ENCODE measurements around the gene OR14I1. TPM values are rescaled to one million over a fixed set of nuclear protein-coding genes. Genes with fewer than 3 reads are reported as not detected.
A peak's percentile ranks its signal among the peaks of the same experiment; 100 is the strongest.

The OR14I1 gene
- total and polyA plus RNA-seq, 4 donors, result not detected

GRCh38 chr1:248696261-248696660 is 6.3 kb downstream of the OR14I1 start:
- 53% methylated on average over 3 of the region's 3 CpGs for WGBS
- Histone ChIP-seq H3K4me3 (ENCODE audit: low read depth in 1 of 3, low read length in 3 of 3) (no peak overlapping the region), H3K9me3 (ENCODE audit: control insufficient read depth in 4 of 4, low read length in 3 of 4) (peaks cover 0 to 1% (median 0%) of the 10 kb centered on the region in 4 donors), H3K36me3 (ENCODE audit: control insufficient read depth in 4 of 4, insufficient read depth in 3 of 4, low read depth in 1 of 4, low read length in 3 of 4) (no peaks in the 10 kb centered on the region), H3K27me3 (ENCODE audit: control insufficient read depth in 4 of 4, insufficient read depth in 4 of 4, low read length in 3 of 4) (no peaks in the 10 kb centered on the region), H3K4me1 (ENCODE audit: control insufficient read depth in 4 of 4, insufficient read depth in 4 of 4, low read length in 3 of 4) (no peaks in the 10 kb centered on the region), H3K27ac (ENCODE audit: low read depth in 1 of 2, low read length in 2 of 2) (no peak overlapping the region), H3K9ac (ENCODE audit: low read depth in 1 of 2, low read length in 2 of 2) (no peak overlapping the region)
- TF ChIP-seq RAD21 (IDR thresholded peaks at IDR 0.05) (peak; percentile 71 to 79), CTCF (IDR thresholded peaks at IDR 0.05; ENCODE audit: low read depth, low read length, missing input control) (peak; percentile 37), RXRA (IDR thresholded peaks at IDR 0.05) (no peak)
- DNase-seq (ENCODE audit: low spot score), result no peak

GRCh38 chr1:248695451-248696132 is 7.0 kb downstream of the OR14I1 start:
- Histone ChIP-seq H3K27ac (ENCODE audit: low read depth in 1 of 2, low read length in 2 of 2) (no peak overlapping the region), H3K27me3 (ENCODE audit: control insufficient read depth in 4 of 4, insufficient read depth in 4 of 4, low read length in 3 of 4) (no peaks in the 10 kb centered on the region), H3K4me3 (ENCODE audit: low read depth in 1 of 3, low read length in 3 of 3) (no peak overlapping the region), H3K9ac (ENCODE audit: low read depth in 1 of 2, low read length in 2 of 2) (no peak overlapping the region), H3K36me3 (ENCODE audit: control insufficient read depth in 4 of 4, insufficient read depth in 3 of 4, low read depth in 1 of 4, low read length in 3 of 4) (no peaks in the 10 kb centered on the region), H3K9me3 (ENCODE audit: control insufficient read depth in 4 of 4, low read length in 3 of 4) (peaks cover 0 to 1% (median 0%) of the 10 kb centered on the region in 4 donors), H3K4me1 (ENCODE audit: control insufficient read depth in 4 of 4, insufficient read depth in 4 of 4, low read length in 3 of 4) (no peaks in the 10 kb centered on the region)
- no peak for DNase-seq (ENCODE audit: low spot score)
- WGBS, result 89% methylated on average over 13 of the region's 13 CpGs
- TF ChIP-seq HNF4A (conservative IDR thresholded peaks at IDR 0.05) (no peak), ZBTB33 (IDR thresholded peaks at IDR 0.05) (no peak), GABPA (IDR thresholded peaks at IDR 0.05 in 1 of 2, conservative IDR thresholded peaks at IDR 0.05 in 1 of 2) (no peak), FOXA1 (IDR thresholded peaks at IDR 0.05) (no peak), RXRA (IDR thresholded peaks at IDR 0.05) (no peak), EGR1 (IDR thresholded peaks at IDR 0.05; ENCODE audit: low read depth in 2 of 2) (no peak), HNF4G (IDR thresholded peaks at IDR 0.05) (no peak), ATF3 (IDR thresholded peaks at IDR 0.05) (no peak), YY1 (IDR thresholded peaks at IDR 0.05) (no peak)

GRCh38 chr1:248691567-248692155 is 10.9 kb downstream of the OR14I1 start:
- Histone ChIP-seq H3K4me1 (ENCODE audit: control insufficient read depth in 4 of 4, insufficient read depth in 4 of 4, low read length in 3 of 4) (no peaks in the 10 kb centered on the region), H3K27ac (ENCODE audit: low read depth in 1 of 2, low read length in 2 of 2) (no peak overlapping the region), H3K9ac (ENCODE audit: low read depth in 1 of 2, low read length in 2 of 2) (no peak overlapping the region), H3K36me3 (ENCODE audit: control insufficient read depth in 4 of 4, insufficient read depth in 3 of 4, low read depth in 1 of 4, low read length in 3 of 4) (no peaks in the 10 kb centered on the region), H3K4me3 (ENCODE audit: low read depth in 1 of 3, low read length in 3 of 3) (no peak overlapping the region), H3K27me3 (ENCODE audit: control insufficient read depth in 4 of 4, insufficient read depth in 4 of 4, low read length in 3 of 4) (no peaks in the 10 kb centered on the region), H3K9me3 (ENCODE audit: control insufficient read depth in 4 of 4, low read length in 3 of 4) (peaks cover 0 to 1% (median 0%) of the 10 kb centered on the region in 4 donors)
- 71% methylated on average over 51 of the region's 51 CpGs for WGBS
- no peak for DNase-seq (ENCODE audit: low spot score)
- no peak for TF ChIP-seq GABPA (IDR thresholded peaks at IDR 0.05 in 1 of 2, conservative IDR thresholded peaks at IDR 0.05 in 1 of 2)
- no peak for TF ChIP-seq TAF1 (conservative IDR thresholded peaks at IDR 0.05)
- TF ChIP-seq FOXA1 (IDR thresholded peaks at IDR 0.05), result no peak
- TF ChIP-seq CTCF (IDR thresholded peaks at IDR 0.05; ENCODE audit: low read depth, low read length, missing input control), result no peak
- no peak for TF ChIP-seq FOXA2 (IDR thresholded peaks at IDR 0.05)
- TF ChIP-seq JUND (IDR thresholded peaks at IDR 0.05), result no peak
- no peak for TF ChIP-seq RAD21 (IDR thresholded peaks at IDR 0.05)
- no peak for TF ChIP-seq ATF3 (IDR thresholded peaks at IDR 0.05)
- TF ChIP-seq REST (IDR thresholded peaks at IDR 0.05), result no peak
- no peak for TF ChIP-seq HNF4A (conservative IDR thresholded peaks at IDR 0.05)
- TF ChIP-seq EGR1 (IDR thresholded peaks at IDR 0.05; ENCODE audit: low read depth in 2 of 2), result no peak
- no peak for TF ChIP-seq RXRA (IDR thresholded peaks at IDR 0.05)
- no peak for TF ChIP-seq YY1 (IDR thresholded peaks at IDR 0.05)
